PC-3 (cell line): ENCODE measurements around the gene PALS2. TPM values are rescaled to one million over a fixed set of nuclear protein-coding genes. Genes with fewer than 3 reads are reported as not detected.

ENCODE experiments used
- ATAC-seq: fragments of 200-7000 bp; cut with Tn5 transposase; 2 replicates; pipeline ENCODE4 v1.9.1; 2020; ENCODE audit warnings: mild to moderate bottlenecking, moderate library complexity
- BruUV-seq: library from RNA; stranded (reverse); fragments of 400-500 nt; replicated peaks from 2 replicates; lab custom pipeline; 2021; lab: Mats Ljungman, UMichigan
- CTCF ChIA-PET: fragments of 300-600 bp; sonication (Branson Sonifier 250); formaldehyde crosslinking; loops from one replicate; lab custom pipeline; 2022; ENCODE audit warnings: antibody characterized with exemption; lab: Charles Lee
- POLR2A ChIA-PET: fragments of 300-600 bp; sonication (Branson Sonifier 250); formaldehyde crosslinking; loops from one replicate; lab custom pipeline; 2022; ENCODE audit warnings: antibody characterized with exemption; ENCODE audit not compliant: unreplicated experiment; lab: Charles Lee
- DNase-seq: peaks from one replicate; pipeline ENCODE4 v3.0.0-alpha.2; 2015
- H2AFZ ChIP-seq: fragments of 300-600 bp; sonication (generic); 2 replicates; pipeline ENCODE4 v1.6.0; 2016; ENCODE audit warnings: antibody characterized with exemption, low read length
- H3F3A ChIP-seq: fragments of 300-600 bp; sonication (generic); one replicate; pipeline ENCODE4 v1.6.0; 2017; ENCODE audit warnings: antibody characterized with exemption, low read length, control low read depth, mild to moderate bottlenecking; ENCODE audit not compliant: unreplicated experiment
- H3K27ac ChIP-seq: fragments of 300-600 bp; sonication (generic); 2 replicates; pipeline ENCODE4 v1.5.1; 2016; ENCODE audit warnings: mild to moderate bottlenecking, low read length
- H3K27me3 ChIP-seq: fragments of 300-600 bp; sonication (generic); 2 replicates; pipeline ENCODE4 v1.6.1; 2016; ENCODE audit warnings: low read length, mixed read lengths
- H3K36me3 ChIP-seq: fragments of 300-600 bp; sonication (generic); 2 replicates; pipeline ENCODE4 v1.6.1; 2016; ENCODE audit warnings: low read depth, mixed run types, low read length, mixed read lengths
- H3K4me1 ChIP-seq: fragments of 300-600 bp; sonication (generic); 2 replicates; pipeline ENCODE4 v1.5.1; 2016; ENCODE audit warnings: low read length; ENCODE audit not compliant: insufficient read depth
- H3K4me2 ChIP-seq: fragments of 300-600 bp; sonication (generic); 2 replicates; pipeline ENCODE4 v1.6.0; 2016; ENCODE audit warnings: low read length
- H3K4me3 ChIP-seq: fragments of 300-600 bp; sonication (generic); 2 replicates; pipeline ENCODE4 v1.5.1; 2016; ENCODE audit warnings: mild to moderate bottlenecking, low read length, mixed read lengths
- H3K79me2 ChIP-seq: fragments of 300-600 bp; sonication (generic); 2 replicates; pipeline ENCODE4 v1.6.1; 2017; ENCODE audit warnings: low read length, mixed read lengths
- H3K9ac ChIP-seq: fragments of 300-600 bp; sonication (generic); 2 replicates; pipeline ENCODE4 v1.6.0; 2016; ENCODE audit warnings: mild to moderate bottlenecking, low read length
- H3K9me2 ChIP-seq: fragments of 300-600 bp; sonication (generic); replicated peaks from 2 replicates; pipeline ENCODE4 v1.6.1; 2016; ENCODE audit warnings: mixed run types, low read length, mixed read lengths
- H3K9me3 ChIP-seq: fragments of 300-600 bp; sonication (generic); 2 replicates; pipeline ENCODE4 v1.6.1; 2016; ENCODE audit warnings: low read length, mixed read lengths
- H4K20me1 ChIP-seq: fragments of 300-600 bp; sonication (generic); 2 replicates; pipeline ENCODE4 v1.6.1; 2016; ENCODE audit warnings: low read length, mixed read lengths
- CTCF ChIP-seq: fragments of 300-600 bp; sonication (generic); conservative IDR thresholded peaks from 2 replicates; pipeline ENCODE4 v1.5.1; 2017; ENCODE audit warnings: antibody characterized with exemption, low read depth, mild to moderate bottlenecking, low read length
- EZH2 ChIP-seq: fragments of 300-600 bp; sonication (generic); IDR thresholded peaks from one replicate; pipeline ENCODE4 v1.6.1; 2017; ENCODE audit warnings: antibody characterized with exemption, mild to moderate bottlenecking, low read length; ENCODE audit not compliant: unreplicated experiment
- EZH2phosphoT487 ChIP-seq: fragments of 300-600 bp; sonication (generic); IDR thresholded peaks from 2 replicates; pipeline ENCODE4 v1.6.1; 2018; ENCODE audit warnings: mild to moderate bottlenecking, antibody characterized with exemption, low read length, borderline replicate concordance
- intact Hi-C: fragments of 100-400 bp; cut with micrococcal nuclease; formaldehyde crosslinking; loops from 2 replicates; pipeline ENCODE4 v1.9.0; 2023
- total RNA-seq: library from RNA; depleted of rRNA; stranded (reverse); fragments of >200 nt; gene quantifications from 2 replicates; pipeline ENCODE4 v1.2.3, GENCODE V29; 2014

Gene PALS2
- total RNA-seq, 1 experiment from 2014 or later, result 10.8 TPM

GRCh38 chr7:24570983-24571382 is 2.3 kb upstream of the PALS2 start:
- Histone ChIP-seq H3K27me3 (peaks cover 44% of the 10 kb centered on the region), H2AFZ (no peak overlapping the region), H3K36me3 (no peaks in the 10 kb centered on the region), H3K27ac (no peak overlapping the region), H3K4me1 (peaks cover 14% of the 10 kb centered on the region), H3K9me3 (no peaks in the 10 kb centered on the region), H3K9me2 (no peaks in the 10 kb centered on the region), H3F3A (no peaks in the 10 kb centered on the region), H3K9ac (no peak overlapping the region), H3K4me2 (no peak overlapping the region), H3K79me2 (peaks cover 22% of the 10 kb centered on the region), H3K4me3 (no peak overlapping the region), H4K20me1 (peaks cover 11% of the 10 kb centered on the region; the same call in 1 of the 2 replicates)
- no peak for TF ChIP-seq EZH2
- TF ChIP-seq EZH2phosphoT487, result no peak
- no peak for TF ChIP-seq CTCF
- DNase-seq (no peak), ATAC-seq (no peak)
- BruUV-seq, result no TSS peak
- intact Hi-C loops, result loop anchor here (5.0 to 10.0 kb wide), 3 partner anchors 169 to 996 kb away; no protein-coding TSS in a partner anchor
- ChIA-PET CTCF (no interaction called here), POLR2A (no interaction called here)

GRCh38 chr7:24572016-24572392 is 1.2 kb upstream of the PALS2 start:
- peaks cover 18% of the 10 kb centered on the region for H4K20me1 ChIP-seq
- H3K27ac ChIP-seq, result peak overlapping the region; percentile 64; the same call in 1 of the 2 replicates
- ATAC-seq (no peak), DNase-seq (no peak)
- no peaks in the 10 kb centered on the region for H3F3A ChIP-seq
- peak overlapping the region; percentile 88 for H3K4me3 ChIP-seq
- H3K9ac ChIP-seq, result no peak overlapping the region
- intact Hi-C loops, result loop anchor here (5.0 to 10.0 kb wide), 3 partner anchors 170 to 997 kb away; no protein-coding TSS in a partner anchor
- H3K36me3 ChIP-seq, result no peaks in the 10 kb centered on the region
- H3K4me2 ChIP-seq, result peak overlapping the region; percentile 95
- POLR2A ChIA-PET, result no interaction called here
- no peaks in the 10 kb centered on the region for H3K9me2 ChIP-seq
- H3K27me3 ChIP-seq, result peaks cover 33% of the 10 kb centered on the region
- no peak for TF ChIP-seq EZH2
- TF ChIP-seq CTCF, result no peak
- no peak for TF ChIP-seq EZH2phosphoT487
- peaks cover 18% of the 10 kb centered on the region for H3K4me1 ChIP-seq
- CTCF ChIA-PET, result no interaction called here
- peaks cover 32% of the 10 kb centered on the region for H3K79me2 ChIP-seq
- BruUV-seq, result no TSS peak
- H3K9me3 ChIP-seq, result no peaks in the 10 kb centered on the region
- peak overlapping the region; percentile 97 for H2AFZ ChIP-seq

- peaks cover 18% of the 10 kb centered on the region for H4K20me1 ChIP-seq
- H3K79me2 ChIP-seq, result peaks cover 37% of the 10 kb centered on the region
- H3K9ac ChIP-seq, result peak overlapping the region; percentile 73
- BruUV-seq, result TSS peak; percentile 89
- ATAC-seq (peak; percentile 66), DNase-seq (peak; percentile 82)
- TF ChIP-seq EZH2 (no peak), EZH2phosphoT487 (no peak), CTCF (no peak)
- no peaks in the 10 kb centered on the region for H3K9me3 ChIP-seq
- H3K4me1 ChIP-seq, result peaks cover 18% of the 10 kb centered on the region
- H3K4me3 ChIP-seq, result peak overlapping the region; percentile 88
- ChIA-PET CTCF (interaction anchor here (0.5 kb wide), 1 partner anchor 731 kb away, joined by 3 read pairs; no protein-coding TSS in a partner anchor), POLR2A (interaction anchor here (0.6 kb wide), 1 partner anchor 435 kb away, joined by 3 read pairs; no protein-coding TSS in a partner anchor)
- no peaks in the 10 kb centered on the region for H3F3A ChIP-seq
- peaks cover 29% of the 10 kb centered on the region for H3K27me3 ChIP-seq
- no peaks in the 10 kb centered on the region for H3K9me2 ChIP-seq
- no peaks in the 10 kb centered on the region for H3K36me3 ChIP-seq
- intact Hi-C loops, result loop anchor here (5.0 to 10.0 kb wide), 3 partner anchors 170 to 998 kb away; no protein-coding TSS in a partner anchor
- peak overlapping the region; percentile 95 for H3K4me2 ChIP-seq
- H3K27ac ChIP-seq, result peak overlapping the region; percentile 64
- H2AFZ ChIP-seq, result peak overlapping the region; percentile 97
Observed at GRCh38 chr7:24572393-24572996, 757 bp upstream of the PALS2 start.
